GM10266 (cell line): ENCODE measurements around the gene AP4S1.

ENCODE experiments used
- DNase-seq: peaks from one replicate; pipeline ENCODE4 v3.0.0; 2012; ENCODE audit errors: extremely low spot score
- TF ChIP-seq, protein P1 (sequence below): IDR thresholded peaks from 2 replicates; pipeline ENCODE4 v1.5.1; 2012; ENCODE audit warnings: mild to moderate bottlenecking, low read depth; ENCODE audit not compliant: control insufficient read depth, insufficient read depth; ENCODE audit errors: missing control alignments

AP4S1 gene

DNA sequence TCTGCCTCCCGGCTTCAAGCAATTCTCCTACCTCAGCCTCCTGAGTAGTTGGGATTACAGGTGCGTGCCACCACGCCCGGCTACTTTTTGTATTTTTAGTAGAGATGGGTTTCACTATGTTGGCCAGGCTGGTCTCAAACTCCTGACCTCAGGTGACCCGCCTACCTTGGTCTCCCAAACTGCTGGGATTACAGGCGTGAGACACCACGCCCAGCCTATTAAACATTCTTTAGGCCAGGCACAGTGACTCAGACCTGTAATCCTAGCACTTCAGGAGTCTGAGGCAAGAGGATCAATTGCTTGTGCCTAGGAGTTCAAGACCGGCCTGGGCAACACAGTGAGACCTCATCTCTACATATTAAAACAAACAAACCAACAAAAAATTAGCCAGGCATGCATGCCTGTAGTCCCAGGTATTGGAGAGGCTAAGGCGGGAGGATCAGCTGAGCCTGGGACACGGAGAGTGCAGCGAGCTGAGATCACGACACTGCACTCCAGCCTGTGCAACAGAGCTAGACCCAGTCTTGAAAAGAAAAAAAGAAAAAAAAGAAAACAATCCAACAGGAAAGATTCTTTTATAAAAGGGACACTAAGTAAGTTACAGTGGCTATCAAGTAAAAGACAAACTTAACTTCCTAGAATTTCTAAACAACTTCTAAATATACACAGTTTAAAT, 111.9 kb downstream of the AP4S1 start:
- no peak for DNase-seq
- TF ChIP-seq, protein P1, sequence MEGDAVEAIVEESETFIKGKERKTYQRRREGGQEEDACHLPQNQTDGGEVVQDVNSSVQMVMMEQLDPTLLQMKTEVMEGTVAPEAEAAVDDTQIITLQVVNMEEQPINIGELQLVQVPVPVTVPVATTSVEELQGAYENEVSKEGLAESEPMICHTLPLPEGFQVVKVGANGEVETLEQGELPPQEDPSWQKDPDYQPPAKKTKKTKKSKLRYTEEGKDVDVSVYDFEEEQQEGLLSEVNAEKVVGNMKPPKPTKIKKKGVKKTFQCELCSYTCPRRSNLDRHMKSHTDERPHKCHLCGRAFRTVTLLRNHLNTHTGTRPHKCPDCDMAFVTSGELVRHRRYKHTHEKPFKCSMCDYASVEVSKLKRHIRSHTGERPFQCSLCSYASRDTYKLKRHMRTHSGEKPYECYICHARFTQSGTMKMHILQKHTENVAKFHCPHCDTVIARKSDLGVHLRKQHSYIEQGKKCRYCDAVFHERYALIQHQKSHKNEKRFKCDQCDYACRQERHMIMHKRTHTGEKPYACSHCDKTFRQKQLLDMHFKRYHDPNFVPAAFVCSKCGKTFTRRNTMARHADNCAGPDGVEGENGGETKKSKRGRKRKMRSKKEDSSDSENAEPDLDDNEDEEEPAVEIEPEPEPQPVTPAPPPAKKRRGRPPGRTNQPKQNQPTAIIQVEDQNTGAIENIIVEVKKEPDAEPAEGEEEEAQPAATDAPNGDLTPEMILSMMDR: no peak

DNA sequence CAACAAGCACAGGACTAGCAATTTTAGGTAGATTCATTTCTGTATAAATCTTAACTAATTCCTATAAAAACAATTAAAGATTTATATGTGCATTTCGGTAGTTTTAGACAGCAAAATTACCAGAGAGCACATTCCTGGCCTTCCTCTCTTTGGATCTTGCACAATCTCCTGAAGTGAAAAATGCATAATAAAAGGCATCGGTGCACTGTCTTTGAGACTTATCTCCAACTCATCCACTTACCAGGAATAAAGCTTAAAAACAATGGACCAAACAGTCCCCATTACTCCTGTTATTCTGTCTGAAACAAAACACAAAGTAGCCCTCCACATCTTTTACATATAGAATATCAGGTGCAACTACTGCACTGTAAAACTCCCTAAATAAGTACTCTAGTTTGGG, 112.9 kb downstream of the AP4S1 start:
- DNase-seq: no peak
- TF ChIP-seq, protein P1: no peak

DNA sequence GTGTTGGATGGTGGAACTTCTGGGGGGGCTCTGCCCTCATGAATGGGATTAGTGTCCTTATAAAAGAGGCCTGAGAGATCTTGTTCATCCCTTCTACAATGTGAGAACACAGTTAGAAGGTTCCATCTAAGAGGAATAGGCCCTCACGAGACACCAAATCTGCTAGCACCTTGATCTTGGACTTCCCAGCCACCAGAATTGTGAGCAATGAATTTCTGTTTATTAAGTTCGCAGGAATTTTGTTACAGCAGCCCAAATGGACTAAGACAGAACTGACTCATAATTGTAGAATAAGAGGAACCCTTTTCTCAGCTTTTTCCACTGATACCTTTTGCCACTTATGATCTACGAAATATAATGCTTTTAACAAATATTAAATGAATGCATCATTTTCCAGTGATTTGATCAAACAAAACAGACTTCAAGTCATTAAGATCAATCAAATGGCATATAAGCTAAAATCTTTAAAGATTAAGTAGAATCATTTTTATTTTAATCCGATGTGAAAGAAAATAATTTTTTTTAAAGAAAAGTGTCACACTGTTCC, 113.9 kb downstream of the AP4S1 start:
- no peak for DNase-seq
- TF ChIP-seq, protein P1: no peak

DNA sequence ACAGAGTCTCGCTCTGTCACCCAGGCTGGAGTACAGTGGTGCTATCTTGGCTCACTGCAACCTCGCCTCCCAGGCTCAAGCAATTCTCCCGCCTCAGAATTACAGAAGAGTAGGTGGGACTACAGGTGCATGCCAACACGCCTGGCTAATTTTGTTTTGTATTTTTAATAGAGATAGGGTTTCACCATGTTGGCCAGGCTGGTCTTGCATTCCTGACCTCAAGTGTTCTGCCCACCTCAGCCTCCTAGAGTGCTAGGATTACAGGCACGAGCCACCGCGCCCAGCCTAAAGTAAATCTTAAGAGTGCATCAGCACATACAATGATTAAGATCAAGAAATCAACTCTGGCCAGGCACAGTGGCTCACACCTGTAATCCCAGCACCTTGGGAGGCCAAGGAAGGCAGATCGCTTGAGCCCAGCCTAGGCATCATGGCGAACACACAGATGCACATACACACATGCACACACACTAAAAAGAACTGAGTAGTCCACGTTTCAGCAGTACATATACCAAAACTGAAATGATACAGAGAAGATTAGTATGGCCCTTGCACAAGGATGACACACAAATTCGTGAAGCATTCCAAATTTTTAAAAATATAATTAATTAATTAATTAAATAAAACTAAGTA, 117.1 kb downstream of the AP4S1 start:
- TF ChIP-seq, protein P1: no peak
- DNase-seq: no peak
